GM19468 (cell line): ENCODE results near the gene CCND2.

Experiments
- ATAC-seq: cut with Tn5 transposase; IDR thresholded peaks from one replicate; pipeline ENCODE4 v1.9.1; 2021; ENCODE audit warnings: mild to moderate bottlenecking, moderate library complexity, moderate number of reproducible peaks; ENCODE audit not compliant: unreplicated experiment; ENCODE audit errors: extremely low read depth

Gene CCND2

GRCh38 chr12:4275016-4275869 is 1.7 kb downstream of the CCND2 start:
- no peak for ATAC-seq

DNA sequence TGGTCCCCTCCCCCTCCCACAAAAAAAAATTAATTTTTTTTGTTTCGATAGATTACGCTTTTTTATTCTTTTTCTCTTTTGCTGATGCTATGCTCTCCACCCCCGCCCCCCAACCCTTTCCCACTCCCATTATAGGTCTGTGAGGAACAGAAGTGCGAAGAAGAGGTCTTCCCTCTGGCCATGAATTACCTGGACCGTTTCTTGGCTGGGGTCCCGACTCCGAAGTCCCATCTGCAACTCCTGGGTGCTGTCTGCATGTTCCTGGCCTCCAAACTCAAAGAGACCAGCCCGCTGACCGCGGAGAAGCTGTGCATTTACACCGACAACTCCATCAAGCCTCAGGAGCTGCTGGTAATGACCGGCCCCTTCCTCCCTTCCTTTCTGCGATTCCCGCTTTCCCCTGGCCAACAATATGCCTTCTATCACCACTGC is 2.3 kb downstream of the CCND2 start:
- ATAC-seq: no peak

DNA sequence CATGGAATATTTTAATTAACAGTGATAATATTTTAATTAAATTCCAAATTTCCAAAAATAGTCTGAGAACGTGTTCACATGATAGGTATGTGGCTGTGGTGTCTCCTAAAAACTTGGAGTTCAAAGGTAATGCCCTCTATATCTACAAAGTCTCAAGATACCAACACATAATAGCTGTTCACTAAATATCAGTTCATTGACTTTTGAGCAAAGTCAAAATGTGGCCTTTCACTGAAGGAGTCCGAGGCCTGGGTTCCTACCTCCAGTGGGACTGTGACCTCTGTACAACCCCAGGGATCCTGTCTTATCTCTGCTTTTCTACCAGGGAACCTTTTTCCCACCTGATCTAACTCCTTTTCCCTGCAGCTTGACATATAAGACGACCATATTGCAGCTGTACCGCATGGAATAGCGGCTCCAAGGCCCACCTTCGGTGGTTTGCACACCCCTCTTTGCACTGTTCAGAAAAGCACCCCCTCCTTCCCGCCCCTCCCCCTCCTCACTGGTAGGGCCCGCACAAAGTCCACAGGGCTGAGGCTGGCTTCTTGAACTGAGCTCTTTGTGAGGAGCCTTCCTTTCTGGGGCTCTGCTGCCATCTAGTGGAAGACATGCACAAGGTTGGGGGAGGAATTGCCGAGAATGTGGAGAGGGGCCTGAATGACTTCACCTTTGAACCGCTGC is 3.1 kb downstream of the CCND2 start:
- no peak for ATAC-seq

DNA sequence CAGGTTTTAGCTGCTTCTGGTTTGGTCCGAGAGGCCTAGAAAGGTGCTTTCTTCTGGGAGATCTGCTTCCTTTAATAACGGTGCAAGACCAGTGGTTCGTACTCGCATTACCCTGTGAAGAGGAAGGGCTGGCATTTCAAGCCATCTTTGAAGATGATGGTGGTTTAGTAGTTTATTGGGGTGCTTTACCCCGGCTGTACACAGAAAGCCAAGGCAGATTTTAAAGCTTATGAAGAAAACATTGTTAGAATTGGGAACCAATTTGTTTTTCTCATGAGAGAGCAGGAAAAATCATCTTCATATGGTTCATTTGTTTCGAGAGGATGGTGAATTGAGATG is 3.6 kb downstream of the CCND2 start:
- no peak for ATAC-seq

DNA sequence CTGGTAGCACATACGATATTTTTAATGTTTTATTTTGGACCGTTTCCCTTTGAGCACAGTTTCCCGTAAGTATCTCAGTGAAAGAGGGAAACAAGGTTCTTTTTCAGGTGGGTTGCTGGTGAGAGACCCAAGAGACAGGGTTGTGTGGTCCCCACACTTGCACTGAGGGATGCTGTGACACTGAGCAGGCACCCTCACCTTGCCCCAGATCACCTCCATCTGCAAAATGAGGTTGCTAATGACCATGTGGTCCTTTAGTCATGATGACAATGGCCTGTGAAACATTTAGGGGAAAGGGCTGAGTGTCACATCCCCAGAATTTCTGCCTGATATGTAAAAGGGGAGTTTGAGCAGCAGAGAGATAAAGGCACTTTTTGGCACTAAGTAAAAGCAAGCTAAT is 4.3 kb downstream of the CCND2 start:
- no peak for ATAC-seq

- no peak for ATAC-seq
These were observed 5.0 kb downstream of the CCND2 start for GRCh38 chr12:4278329-4279197.

DNA sequence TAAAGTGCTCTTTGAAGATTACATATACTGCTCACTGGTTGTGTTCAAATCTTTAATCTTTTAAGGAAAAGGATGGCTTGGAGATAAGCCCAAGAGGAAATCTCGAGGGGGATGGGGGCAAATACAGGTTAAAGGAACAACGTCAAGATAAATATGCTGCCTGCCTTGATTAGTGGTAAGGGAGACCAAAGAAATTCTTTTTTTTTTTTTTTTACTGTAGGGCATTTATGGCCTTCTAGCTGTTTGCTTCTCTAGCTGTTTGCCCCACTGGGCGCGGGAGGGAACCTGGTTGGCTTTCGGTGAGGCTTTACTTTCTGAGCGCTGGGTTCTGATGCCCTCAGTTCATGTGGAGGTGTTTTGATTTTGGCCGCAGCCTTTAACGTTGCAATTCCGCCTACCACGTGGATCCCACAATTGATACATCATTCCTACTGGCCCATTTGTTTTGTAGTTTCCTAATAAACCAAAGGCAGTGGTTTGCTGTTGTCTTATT is 5.7 kb downstream of the CCND2 start:
- no peak for ATAC-seq

DNA sequence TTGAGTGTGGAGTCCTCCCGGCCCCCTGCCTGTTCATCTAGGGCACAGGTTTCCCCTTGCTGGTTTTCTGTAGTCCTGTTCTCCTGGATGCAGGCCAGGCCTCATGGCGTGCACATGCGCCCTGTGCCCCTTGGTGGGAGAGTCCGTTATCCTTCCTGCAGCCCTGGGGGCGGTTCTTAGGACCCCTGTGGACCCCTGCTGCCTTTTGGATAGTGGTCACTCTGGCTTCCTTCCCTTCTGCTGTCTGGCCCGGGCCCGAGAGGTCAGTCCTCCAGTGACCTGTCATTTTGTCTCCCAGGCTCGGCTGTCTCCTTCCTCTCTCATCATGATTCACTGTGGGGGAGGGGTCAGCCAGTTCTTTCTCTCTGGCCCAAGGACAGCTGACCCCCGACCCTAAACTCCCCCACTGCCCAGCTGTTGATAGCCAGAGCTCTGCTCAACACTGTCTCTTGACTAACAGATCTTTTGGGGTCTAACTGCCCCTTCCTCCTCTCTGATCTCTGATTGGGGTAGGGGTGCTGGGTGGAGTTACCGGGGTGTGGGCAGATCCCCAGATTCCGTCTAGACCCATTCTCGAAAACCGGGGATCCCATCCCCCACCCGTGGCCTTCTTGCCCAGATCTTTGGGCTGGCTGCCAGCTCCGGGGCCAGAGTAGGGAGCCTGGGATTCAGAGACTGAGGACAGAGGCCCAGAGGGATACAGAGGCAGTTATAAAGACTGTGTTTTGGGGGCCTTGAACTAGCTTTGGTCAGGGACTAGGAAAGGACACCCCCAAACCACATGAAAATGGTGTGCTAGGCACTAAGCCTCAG is 7.0 kb downstream of the CCND2 start:
- ATAC-seq: no peak

DNA sequence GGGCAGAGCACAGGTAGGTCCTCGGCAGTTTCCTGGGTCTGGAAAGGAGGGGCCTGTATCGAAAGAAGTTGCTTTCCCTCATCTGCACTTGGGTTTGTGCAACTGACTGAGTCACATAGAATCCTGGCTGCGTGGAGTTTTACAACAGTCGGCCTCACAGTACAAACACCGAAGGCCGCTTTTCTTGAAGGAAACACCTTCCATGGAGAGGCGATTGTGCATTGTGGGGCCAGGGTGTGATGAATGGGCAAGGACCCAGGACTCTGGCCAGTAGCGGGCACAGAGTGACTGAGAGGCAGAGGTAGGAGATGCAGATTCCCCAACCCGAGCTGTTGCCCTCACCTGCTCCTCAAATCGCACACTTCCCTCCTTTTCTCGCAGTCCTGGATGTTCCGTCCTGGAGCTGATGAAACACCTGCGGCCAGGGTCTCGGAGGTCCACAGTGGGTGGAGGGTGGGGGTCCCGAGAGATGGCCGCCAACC is 7.7 kb downstream of the CCND2 start:
- no peak for ATAC-seq

DNA sequence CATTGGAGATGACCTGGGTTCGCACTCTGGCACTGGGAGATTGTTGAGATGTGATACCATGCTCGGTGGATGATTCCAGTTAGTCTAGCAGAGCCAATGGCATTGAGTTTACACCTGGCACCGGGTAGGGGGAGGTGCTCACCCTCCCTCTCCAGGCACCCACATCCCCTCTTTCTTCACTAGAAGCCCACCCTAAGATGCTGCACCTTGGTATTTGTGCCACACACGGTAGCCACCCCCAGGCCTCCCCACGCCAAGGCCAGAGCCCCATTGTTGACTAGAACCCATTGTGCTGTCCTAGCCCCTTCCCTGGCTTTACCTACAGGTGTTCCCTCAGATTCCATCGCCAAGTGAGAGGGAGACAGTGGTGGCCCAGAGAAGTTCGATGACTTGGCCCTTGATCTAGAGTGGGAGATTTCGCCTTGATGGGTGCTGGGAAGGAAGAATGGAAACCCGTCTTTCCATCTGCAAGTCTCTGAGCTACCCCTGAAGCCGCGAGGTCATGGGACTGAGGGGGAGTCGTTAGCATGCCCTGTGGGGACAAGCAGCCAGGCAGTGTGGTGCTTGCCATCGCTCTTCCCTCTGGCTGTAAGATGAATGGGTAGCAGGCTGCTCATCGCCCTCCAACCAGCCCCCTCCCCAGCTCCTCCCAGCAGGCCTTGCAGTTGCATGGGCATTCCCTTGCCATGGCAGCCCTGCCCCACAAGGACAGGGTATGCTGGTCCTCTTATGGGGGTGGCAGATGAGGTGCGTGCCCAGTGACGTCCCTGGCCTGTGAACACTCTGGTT is 8.7 kb downstream of the CCND2 start:
- ATAC-seq: no peak

DNA sequence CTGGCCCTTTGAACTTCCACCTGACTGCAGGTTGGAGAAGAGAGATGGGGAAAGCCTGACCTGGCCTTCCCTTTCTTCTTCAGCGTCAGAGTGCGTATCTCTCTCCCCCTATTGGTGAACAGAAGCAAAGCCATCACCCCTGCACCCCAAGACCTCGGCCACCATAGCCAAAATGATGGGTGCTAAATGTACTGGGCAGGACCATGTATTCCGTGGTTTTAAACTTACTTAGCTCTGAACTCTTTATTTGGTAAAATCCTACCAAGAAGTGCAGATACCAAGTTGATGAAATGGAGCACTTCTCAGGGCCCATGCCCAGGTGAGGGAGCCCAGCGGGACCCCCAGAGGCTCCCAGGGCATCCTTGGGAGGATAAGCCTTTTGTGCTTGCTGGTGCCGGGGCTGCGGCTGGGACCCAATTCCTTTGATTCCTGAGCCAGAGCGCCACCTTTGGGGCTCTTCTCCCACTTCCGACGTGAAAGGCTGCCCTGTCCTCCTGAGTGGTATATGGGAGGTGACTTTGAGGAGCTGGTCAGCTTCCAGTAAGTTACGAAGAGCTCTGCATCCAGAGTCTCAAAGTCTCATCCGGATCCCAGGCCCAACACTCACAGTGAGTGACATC is 9.4 kb downstream of the CCND2 start:
- ATAC-seq: no peak

DNA sequence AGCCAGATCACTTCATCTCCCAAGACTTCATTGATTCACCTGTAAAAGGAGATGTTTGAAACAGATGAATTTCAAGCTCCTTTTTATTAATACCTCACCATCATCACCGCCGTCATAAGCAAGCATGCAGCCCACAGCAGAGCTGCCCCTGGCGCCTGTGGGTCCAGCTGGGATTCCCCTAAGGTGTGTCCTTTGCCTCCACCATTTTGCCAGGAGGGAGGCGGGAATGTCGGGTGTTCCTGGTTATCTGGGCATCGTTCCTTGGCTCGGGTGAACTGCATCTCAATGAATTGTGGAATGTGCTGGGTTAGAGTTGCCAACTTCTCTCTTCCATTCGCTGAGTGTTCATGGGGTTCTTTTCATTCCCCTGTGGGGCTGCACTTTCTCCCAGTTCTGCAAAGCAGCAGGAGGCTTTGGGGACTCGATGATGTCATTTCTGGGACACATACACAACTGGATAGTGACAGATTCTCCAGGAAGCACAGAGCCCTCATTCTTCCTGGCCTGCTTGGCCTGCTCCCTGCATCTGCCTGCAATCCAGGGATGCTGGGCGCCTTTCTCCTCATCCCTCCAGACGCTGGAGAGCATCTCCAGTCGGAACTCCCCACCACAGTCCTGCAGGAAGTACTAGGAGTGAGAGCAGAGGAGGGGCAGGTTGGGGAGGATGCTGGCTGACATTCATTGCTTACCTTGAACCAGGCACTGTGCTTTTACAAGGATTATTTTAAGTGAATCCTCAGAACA is 10.1 kb downstream of the CCND2 start:
- no peak for ATAC-seq

DNA sequence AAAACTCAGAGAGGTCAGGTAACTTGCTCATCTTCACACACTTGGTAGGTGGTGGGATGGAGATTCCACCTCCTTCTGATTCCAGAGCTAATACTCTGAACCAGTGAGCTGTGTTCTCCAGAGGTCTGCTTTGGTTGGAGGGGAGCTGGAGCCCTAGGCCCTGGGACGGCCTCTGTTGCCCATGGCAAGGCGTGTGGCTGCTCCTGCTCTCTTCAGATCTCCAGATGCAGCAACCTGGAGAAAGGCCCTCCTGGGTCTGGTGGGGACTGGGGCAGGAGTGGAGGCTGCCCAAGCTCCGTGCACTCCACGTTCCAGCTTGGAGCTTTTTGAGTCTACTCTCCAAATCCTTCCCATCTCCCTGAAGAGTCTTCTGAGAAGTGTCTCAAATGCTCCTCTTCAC is 10.7 kb downstream of the CCND2 start:
- ATAC-seq: no peak

DNA sequence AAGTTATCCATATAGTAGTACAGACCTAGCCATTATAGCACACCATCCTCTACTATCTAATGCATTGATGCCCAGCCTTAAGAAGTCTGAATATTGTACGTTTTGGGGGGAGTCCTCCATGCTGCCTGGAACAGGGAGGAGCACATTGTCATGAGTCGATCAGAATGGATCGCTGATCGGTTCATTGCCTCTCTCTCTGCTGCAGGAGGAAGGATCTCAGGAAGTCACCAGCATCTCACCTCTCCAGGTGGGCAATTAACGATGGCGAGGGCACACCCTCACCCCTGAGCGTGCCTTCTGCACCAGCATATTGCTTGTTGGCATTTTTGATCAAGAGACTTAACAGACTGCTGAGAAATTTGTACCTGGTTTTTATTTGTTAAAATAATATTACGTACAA is 11.5 kb downstream of the CCND2 start:
- no peak for ATAC-seq

DNA sequence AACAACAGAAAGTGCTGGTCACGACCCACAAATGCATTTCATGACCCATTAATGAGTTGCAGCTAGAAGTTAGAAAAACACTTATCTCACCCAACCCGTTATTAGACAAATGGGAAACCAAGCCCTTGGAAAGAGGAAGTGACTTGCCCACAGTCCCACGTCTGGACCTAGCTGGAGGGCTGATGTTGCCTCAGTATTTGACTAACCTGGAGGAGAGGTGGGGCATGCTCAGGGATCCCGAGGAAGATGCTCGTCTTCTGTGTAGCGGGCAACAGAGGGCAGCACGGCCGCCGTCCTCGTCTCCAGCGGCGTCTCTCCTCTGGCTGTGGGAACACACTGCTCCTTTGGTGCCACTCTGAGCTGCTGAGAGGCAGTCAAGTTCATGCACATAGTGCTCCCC is 12.7 kb downstream of the CCND2 start:
- no peak for ATAC-seq

DNA sequence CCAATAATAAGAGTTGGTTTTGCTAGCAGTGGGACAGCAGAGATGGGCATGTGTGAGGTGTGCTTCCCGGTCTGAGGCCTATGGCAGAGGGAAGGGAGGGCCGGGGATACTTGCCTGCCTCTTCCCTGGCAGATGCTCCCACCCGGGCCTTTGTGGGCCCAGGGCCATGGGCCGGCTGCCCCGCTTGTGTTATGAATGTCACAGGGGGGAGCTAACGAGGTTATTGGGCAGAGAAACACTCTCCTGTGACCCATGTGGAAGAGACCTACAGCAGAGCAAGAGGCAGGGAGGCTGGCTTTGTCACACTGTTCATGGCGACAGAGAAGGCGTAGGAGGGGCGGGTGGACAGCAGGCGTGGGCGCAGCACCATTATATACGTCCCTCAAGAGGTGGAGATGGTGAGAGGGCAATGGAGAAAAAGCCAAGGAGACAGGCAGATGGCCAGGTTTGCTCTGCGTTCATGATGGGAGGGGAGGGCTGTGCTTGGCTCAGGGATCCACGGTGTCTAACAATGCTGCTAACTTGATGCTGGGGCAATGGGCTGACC is 13.3 kb downstream of the CCND2 start:
- no peak for ATAC-seq

GRCh38 chr12:4287325-4288211 is 14.0 kb downstream of the CCND2 start:
- no peak for ATAC-seq
